GM18870 (cell line): ENCODE results near the gene ZNF701.
A peak's percentile ranks its signal among the peaks of the same experiment; 100 is the strongest.
"Not testable (repeated sequence)": the region's sequence is repeated elsewhere in the genome, so short reads cannot be mapped to it uniquely, and the experiment has no call there.

Experiments used
- ATAC-seq: cut with Tn5 transposase; IDR thresholded peaks from one replicate; pipeline ENCODE4 v1.9.1; 2021; ENCODE audit warnings: moderate library complexity; ENCODE audit not compliant: unreplicated experiment

ZNF701 gene

GRCh38 chr19:52566121-52566520, 4.0 kb upstream of the ZNF701 start:
- no peak for ATAC-seq

DNA sequence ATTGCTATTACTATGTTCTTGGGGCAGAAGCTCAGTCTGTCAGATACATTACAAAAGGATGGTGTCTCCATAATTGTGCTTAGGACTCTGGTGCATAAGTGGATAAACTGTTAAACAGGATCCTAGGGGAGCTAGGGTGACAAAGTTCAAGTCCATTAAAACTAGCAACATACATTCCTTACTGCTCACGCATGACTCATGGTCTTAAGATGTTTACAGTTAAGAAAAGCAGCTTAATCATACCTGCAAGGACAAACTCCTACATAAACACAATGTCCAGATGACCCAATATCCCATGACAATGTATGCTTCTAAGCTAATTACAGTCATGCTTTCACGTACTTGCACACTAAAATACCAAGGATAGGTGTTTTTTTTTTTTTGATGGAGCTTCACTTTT, 3.5 kb upstream of the ZNF701 start:
- ATAC-seq = no peak

DNA sequence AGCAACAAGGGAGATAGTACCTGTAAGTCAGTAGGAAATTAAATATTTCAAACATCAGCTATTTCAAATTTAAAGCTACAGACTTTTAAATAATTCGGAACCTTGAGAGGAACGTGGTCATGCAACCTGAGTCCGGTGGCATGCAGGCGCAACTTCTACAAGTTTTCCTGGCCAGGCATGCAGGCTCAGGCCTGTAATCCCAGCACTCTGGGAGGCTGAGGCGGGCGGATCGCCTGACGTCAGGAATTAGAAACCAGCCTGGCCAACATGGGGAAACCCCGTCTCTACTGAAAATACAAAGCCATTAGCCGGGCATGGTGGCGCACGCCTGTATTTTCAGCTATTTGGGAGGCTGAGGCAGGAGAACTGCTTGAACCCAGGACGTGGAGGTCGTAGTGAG, 2.2 kb upstream of the ZNF701 start:
- no peak for ATAC-seq

DNA sequence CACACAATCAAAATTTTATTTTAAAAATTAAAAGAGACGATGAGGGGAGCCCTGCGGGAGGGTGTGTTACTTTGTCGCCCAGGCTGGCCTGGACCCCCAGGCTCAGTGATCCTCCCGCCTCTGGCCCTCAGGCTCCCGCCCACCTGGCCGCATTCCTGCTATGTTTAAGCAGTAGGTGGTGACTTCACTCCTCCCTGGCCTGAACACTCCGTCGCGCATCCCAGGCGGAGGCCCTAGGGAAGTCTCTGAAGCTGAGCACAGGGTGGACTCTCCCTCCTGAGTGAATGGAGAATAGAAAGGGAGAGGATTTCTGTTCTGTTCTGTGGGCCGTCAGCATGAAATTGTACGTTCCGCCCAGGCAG, 468 bp upstream of the ZNF701 start:
- ATAC-seq = not testable (repeated sequence)

GRCh38 chr19:52584736-52585440, 14.8 kb downstream of the ZNF701 start:
- ATAC-seq = no peak

DNA sequence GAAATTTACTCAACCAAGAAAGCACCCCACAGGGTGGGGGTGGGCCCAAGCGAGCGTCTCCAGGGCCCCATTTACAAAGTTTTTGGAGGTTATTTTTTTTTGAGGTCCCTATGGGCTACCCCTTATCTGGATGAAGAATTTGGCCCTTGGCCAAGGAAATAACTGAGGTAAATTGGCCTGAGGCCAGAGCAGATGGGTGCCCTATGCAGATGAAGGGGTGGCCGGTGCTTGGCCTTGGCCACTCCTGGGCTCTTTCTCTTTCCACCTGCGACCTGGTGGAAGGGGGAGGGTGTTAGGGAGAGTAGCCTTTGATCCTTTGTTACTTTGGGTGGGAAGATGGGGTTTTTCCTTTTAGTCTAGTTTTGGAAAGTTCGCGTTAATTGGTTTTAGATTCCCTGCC, 15.5 kb downstream of the ZNF701 start:
- no peak for ATAC-seq

DNA sequence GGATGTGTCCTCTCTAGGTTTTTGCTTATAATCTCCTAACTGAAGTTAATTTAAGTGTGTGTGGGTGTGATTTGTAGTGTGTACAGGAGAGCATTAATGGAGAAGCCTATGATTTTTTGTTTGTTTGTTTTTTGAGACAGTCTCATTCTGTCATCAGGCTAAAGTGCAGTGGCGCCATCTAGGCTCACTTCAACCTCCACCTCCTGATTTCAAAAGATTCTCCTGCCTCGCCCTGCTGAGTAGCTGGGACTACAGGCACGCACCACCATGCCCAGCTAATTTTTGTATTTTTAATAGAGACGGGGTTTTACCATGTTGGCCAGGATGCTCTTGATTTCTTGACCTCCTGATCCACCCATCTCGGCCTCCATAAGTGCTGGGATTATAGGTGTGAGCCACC, 20.6 kb downstream of the ZNF701 start:
- no peak for ATAC-seq

GRCh38 chr19:52592301-52592700, 22.2 kb downstream of the ZNF701 start:
- ATAC-seq = no peak

DNA sequence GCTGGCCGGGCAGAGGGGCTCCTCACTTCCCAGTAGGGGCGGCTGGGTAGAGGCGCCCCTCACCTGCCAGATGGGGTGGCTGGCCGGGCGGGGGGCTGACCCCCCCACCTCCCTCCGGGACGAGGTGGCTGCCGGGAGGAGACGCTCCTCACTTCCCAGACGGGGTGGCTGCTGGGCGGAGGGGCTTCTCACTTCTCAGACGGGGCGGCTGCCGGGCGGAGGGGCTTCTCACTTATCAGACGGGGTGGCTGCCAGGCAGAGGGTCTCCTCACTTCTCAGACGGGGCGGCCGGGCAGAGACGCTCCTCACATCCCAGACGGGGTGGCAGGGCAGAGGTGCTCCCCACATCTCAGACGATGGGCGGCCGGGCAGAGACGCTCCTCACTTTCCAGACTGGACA, 23.4 kb downstream of the ZNF701 start:
- not testable (repeated sequence) for ATAC-seq

DNA sequence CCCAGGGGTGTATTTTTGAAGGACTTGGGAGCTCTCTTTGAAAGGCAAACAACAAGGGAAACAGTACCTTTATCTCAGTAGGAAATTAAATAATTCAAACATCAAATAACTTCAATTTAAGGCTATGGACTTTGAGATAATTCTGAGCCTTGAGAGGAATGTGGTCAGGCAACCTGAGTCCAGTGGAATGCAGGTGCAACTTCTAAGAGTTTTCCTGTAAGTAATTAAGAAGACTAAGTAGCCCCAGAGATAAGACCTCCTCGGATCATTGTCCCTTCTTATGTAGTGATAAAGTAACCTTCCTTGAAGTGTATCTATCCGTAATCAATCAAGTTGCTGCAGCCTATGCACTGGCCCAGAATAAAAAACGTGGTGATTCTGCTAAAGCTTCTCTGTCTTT, 29.2 kb downstream of the ZNF701 start:
- no peak for ATAC-seq

- no peak for ATAC-seq
These were observed 30.5 kb downstream of the ZNF701 start for GRCh38 chr19:52600639-52601024.

- peak; percentile 52 for ATAC-seq
These were observed 31.2 kb downstream of the ZNF701 start for GRCh38 chr19:52601025-52601973.

DNA sequence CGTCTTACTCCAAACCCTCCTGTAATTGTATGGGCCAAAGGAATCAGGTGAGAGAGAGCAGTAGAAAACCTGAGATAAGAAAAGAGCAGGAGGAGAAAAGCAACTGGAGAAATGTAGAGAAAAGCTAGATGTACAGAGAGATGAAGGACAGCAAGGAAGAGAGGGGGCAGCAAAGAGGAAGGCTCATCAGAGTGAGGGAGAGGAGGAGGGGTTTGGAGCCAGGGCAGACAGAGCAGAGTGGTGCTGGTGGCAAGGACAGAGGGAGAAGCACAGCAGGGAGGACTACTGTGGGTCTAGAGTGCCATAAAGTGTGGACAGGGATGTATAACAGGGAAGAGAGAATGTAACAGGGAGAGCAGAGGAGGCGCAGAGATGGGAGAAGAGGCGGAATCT, 31.9 kb downstream of the ZNF701 start:
- ATAC-seq = not testable (repeated sequence)

GRCh38 chr19:52602941-52603340, 32.9 kb downstream of the ZNF701 start:
- no peak for ATAC-seq

DNA sequence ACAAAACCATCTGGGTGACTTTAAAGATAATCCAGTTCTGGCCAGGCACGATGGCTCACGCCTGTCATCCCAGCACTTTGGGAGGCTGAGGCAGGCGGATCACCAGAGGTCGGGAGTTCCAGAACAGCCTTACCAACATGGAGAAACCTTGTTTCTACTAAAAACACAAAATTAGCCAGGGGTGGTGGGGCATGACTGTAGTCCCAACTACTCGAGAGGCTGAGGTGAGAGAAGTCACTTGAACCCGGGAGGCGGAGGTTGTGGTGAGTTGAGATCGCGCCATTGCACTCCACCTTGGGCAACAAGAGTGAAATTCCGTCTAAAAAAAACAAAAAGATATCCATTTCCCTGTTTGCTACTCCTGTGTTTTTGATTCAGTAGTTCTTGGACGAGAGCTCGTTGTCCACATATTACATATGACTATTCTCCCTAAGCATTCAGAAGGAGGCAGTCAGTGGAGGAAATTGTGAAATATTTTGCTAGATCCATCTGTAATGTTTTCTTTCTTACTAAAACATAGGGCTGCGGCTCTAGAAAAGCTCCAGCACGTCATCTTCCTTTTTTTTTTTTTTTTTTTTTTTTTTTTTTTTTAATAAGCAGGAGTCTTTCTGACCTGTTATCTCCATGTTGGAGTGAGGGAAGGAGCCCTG, 33.6 kb downstream of the ZNF701 start:
- no peak for ATAC-seq

DNA sequence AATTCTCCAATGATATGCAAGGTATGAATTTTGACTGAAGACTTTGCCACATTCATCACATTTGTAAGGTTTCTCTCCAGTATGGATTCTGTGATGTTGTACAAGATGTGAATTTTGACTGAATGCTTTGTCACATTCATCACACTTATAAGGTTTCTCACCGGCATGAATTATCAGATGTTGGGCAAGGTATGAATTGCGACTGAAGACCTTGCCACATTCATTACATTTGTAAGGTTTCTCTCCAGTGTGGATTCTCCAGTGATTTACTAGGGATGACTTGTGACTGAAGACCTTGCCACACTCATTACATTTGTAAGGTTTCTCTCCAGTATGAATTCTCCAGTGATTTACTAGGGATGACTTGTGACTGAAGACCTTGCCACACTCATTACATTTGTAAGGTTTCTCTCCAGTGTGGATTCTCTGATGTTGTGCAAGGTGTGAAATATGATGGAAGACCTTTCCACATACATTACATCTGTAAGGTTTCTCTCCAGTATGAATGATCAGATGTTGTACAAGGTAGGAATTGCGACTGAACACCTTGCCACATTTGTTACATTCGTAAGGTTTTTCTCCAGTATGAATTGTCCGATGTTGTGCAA, 43.3 kb downstream of the ZNF701 start:
- ATAC-seq = no peak

- no peak for ATAC-seq
These were observed 51.3 kb downstream of the ZNF701 start for GRCh38 chr19:52621376-52621775.

GRCh38 chr19:52622261-52622660, 52.2 kb downstream of the ZNF701 start:
- no peak for ATAC-seq

- no peak for ATAC-seq
These were observed 56.8 kb downstream of the ZNF701 start for GRCh38 chr19:52626915-52627314.

GRCh38 chr19:52627441-52627840, 57.4 kb downstream of the ZNF701 start:
- not testable (repeated sequence) for ATAC-seq
